HFF-Myc (cell line): ENCODE measurements around the gene TBC1D8.

Experiments used
- DNase-seq: peaks from one replicate; pipeline ENCODE4 v3.0.0-alpha.2; 2011; ENCODE audit warnings: low read depth; ENCODE audit errors: extremely low read depth
- H3K4me3 ChIP-seq: replicated peaks from 2 replicates; pipeline ENCODE4 v1.5.1; 2011; ENCODE audit warnings: low read depth, mild to moderate bottlenecking, control low read depth, low read length
- TF ChIP-seq, protein P1 (sequence below): IDR thresholded peaks from 2 replicates; pipeline ENCODE4 v1.5.1; 2012; ENCODE audit warnings: mild to moderate bottlenecking, low read depth, low read length, control low read depth; ENCODE audit errors: missing control alignments

TBC1D8 gene

GRCh38 chr2:100968146-100969145, 182.7 kb downstream of the TBC1D8 start:
- TF ChIP-seq, protein P1, sequence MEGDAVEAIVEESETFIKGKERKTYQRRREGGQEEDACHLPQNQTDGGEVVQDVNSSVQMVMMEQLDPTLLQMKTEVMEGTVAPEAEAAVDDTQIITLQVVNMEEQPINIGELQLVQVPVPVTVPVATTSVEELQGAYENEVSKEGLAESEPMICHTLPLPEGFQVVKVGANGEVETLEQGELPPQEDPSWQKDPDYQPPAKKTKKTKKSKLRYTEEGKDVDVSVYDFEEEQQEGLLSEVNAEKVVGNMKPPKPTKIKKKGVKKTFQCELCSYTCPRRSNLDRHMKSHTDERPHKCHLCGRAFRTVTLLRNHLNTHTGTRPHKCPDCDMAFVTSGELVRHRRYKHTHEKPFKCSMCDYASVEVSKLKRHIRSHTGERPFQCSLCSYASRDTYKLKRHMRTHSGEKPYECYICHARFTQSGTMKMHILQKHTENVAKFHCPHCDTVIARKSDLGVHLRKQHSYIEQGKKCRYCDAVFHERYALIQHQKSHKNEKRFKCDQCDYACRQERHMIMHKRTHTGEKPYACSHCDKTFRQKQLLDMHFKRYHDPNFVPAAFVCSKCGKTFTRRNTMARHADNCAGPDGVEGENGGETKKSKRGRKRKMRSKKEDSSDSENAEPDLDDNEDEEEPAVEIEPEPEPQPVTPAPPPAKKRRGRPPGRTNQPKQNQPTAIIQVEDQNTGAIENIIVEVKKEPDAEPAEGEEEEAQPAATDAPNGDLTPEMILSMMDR, result no peak
- no peak for DNase-seq
- no peak overlapping the region for H3K4me3 ChIP-seq

DNA sequence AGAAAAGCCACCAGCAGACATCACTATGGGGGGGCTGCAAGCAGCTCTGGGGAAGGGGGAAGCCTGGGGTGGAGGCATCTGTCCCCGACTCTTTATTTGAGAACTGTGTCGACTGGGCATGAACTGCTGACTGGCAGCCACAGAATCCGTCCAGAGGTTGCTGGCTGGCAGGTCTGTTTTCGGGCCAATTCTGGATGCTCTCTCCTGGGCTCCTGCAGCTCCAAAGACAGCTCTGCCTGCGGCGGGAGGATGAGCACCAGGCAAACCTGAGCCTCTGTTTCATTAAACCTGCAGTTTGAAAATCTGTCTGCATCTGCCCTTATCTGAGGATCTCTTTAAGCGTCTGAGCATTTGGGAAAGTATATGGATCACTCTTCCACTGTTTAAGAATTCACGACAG, 183.5 kb downstream of the TBC1D8 start:
- no peak overlapping the region for H3K4me3 ChIP-seq
- TF ChIP-seq, protein P1, result no peak
- DNase-seq, result no peak

DNA sequence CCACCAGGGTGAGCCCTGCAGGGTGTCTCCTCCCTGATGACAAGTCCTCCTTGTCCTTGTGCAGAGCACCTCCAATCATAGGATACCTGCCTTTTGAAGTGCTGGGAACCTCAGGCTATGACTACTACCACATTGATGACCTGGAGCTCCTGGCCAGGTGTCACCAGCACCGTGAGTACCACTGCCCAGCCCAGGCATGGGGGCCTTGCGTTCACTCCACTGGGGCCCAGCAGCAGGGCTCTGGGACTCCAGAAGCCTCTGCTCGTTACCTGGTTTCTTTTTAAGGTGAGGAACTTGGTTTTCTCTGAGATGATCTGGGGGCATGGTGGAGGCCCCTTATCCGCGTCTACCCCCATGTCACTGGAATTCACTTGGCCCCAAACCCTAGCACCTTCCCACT, 185.6 kb downstream of the TBC1D8 start:
- no peak overlapping the region for H3K4me3 ChIP-seq
- TF ChIP-seq, protein P1, result no peak
- DNase-seq, result no peak

DNA sequence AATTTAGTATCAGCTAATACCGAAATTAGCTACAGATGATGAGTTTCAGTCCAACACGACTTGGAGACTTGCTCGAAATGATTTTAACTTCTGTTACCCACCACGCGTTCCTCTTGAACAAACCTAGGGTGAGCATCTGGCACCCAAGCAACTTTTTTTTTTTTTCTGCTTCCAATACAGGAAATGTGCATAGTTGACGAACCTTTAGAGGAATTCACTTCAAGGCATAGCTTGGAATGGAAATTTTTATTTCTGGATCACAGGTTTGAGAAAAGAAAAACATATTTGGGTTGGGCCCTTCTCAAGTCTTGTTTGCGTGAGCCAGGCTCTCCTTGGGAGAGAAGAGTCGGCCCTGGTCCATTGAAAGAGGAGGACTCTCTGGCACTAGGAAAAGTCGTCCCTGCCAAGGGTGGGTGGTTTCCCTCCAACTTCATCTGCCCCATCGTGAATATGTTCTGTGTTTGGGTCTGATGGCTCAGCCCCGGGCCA, 186.5 kb downstream of the TBC1D8 start:
- TF ChIP-seq, protein P1, result no peak
- H3K4me3 ChIP-seq, result no peak overlapping the region
- no peak for DNase-seq

DNA sequence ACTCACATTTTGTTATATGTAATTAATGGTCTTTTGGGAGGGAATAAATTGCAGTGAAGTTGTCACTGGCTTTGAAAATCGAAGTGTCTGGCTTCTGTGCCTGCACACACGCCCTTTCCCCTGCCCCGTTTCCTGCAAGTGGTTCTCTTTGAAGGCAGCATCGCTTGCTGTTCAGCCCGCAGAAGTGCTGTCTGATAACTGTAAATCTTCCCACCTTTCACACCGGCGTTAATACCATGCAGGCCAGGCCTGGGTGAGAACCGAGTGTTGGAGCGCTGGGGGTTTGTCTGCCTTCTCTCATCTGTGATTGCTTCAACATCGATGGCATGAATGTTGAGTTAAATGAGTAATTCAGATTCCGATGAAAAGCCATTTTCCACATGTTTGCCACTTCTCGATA, 187.0 kb downstream of the TBC1D8 start:
- H3K4me3 ChIP-seq, result no peak overlapping the region
- no peak for DNase-seq
- TF ChIP-seq, protein P1, result no peak

DNA sequence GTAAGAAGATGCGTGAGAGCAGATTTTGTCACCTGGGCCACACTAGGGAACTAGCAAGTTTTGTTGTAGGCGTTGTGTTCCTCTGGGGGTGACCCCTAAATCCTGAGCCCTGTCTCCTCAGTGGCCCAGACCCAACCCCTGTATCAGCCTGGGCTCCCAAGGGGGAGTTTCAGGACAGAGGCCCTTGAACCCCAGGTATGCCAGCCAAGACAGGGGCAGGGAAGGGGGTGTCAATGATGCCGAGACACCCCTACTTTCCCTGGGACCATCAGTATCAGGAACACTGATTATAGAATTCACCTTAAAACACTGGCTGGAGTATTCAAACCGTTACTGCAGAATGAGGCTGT, 188.2 kb downstream of the TBC1D8 start:
- TF ChIP-seq, protein P1, result no peak
- H3K4me3 ChIP-seq, result no peak overlapping the region
- no peak for DNase-seq
